ENCODE results near the gene DRAP1. TPM values are rescaled to one million over a fixed set of nuclear protein-coding genes. Genes with fewer than 3 reads are reported as not detected.
A peak's percentile ranks its signal among the peaks of the same experiment; 100 is the strongest.

DRAP1 gene
- total RNA-seq, 1 donor from 2014 or later = 169 TPM

- Mint-ChIP-seq H3K4me3 (ENCODE audit: unreplicated experiment) (no peak overlapping the region), H3K9me3 (ENCODE audit: unreplicated experiment) (no peaks in the 10 kb centered on the region), H3K27ac (ENCODE audit: unreplicated experiment) (no peak overlapping the region), H3K4me1 (ENCODE audit: low read depth, unreplicated experiment) (no peaks in the 10 kb centered on the region), H3K36me3 (ENCODE audit: low read depth, unreplicated experiment) (peaks cover 10% of the 10 kb centered on the region), H3K27me3 (ENCODE audit: low read depth, unreplicated experiment) (no peaks in the 10 kb centered on the region)
- FAIRE-seq (no peak), DNase-seq (ENCODE audit: low read depth) (no peak)
- no peak overlapping the region for H3K4me3 ChIP-seq (ENCODE audit: insufficient read depth, low read depth, low read length)
- H4K20me1 ChIP-seq (ENCODE audit: insufficient read depth, low read length) = peaks cover 9% of the 10 kb centered on the region
- peaks cover 20% of the 10 kb centered on the region for H3K4me1 ChIP-seq (ENCODE audit: insufficient read depth, low read length)
- H3K9ac ChIP-seq (ENCODE audit: low read length) = no peak overlapping the region
- no peaks in the 10 kb centered on the region for H3K27me3 ChIP-seq (ENCODE audit: insufficient read depth, low read length)
- H2AFZ ChIP-seq (ENCODE audit: low read depth, low read length) = no peak overlapping the region
- TF ChIP-seq EZH2 (IDR thresholded peaks at IDR 0.05; ENCODE audit: insufficient read depth, low read length) (no peak), CTCF (IDR thresholded peaks at IDR 0.05; ENCODE audit: insufficient read depth, low read depth, low read length) (no peak)
- H3K27ac ChIP-seq (ENCODE audit: low read depth, low read length) = no peak overlapping the region
- no peaks in the 10 kb centered on the region for H3K9me3 ChIP-seq (ENCODE audit: insufficient read depth, low read depth, low read length)
- no peak overlapping the region for H3K4me2 ChIP-seq (ENCODE audit: low read length)
- H3K36me3 ChIP-seq (ENCODE audit: insufficient read depth, low read length) = peaks cover 14% of the 10 kb centered on the region
- peaks cover 36% of the 10 kb centered on the region for H3K79me2 ChIP-seq (ENCODE audit: insufficient read depth, low read length)
Observed at GRCh38 chr11:65922565-65922964, 3.3 kb downstream of the DRAP1 start.

- H3K4me1 Mint-ChIP-seq (ENCODE audit: low read depth, unreplicated experiment) = peaks cover 3% of the 10 kb centered on the region
- H3K79me2 ChIP-seq (ENCODE audit: insufficient read depth, low read length) = peaks cover 15% of the 10 kb centered on the region
- no peak overlapping the region for H3K4me3 Mint-ChIP-seq (ENCODE audit: unreplicated experiment)
- no peak overlapping the region for H3K9ac ChIP-seq (ENCODE audit: low read length)
- H2AFZ ChIP-seq (ENCODE audit: low read depth, low read length) = no peak overlapping the region
- no peak overlapping the region for H3K27ac ChIP-seq (ENCODE audit: low read depth, low read length)
- no peak overlapping the region for H3K27ac Mint-ChIP-seq (ENCODE audit: unreplicated experiment)
- H3K27me3 Mint-ChIP-seq (ENCODE audit: low read depth, unreplicated experiment) = no peaks in the 10 kb centered on the region
- H3K36me3 Mint-ChIP-seq (ENCODE audit: low read depth, unreplicated experiment) = peaks cover 11% of the 10 kb centered on the region
- DNase-seq (ENCODE audit: low read depth) = no peak
- H3K4me2 ChIP-seq (ENCODE audit: low read length) = no peak overlapping the region
- FAIRE-seq = no peak
- H3K36me3 ChIP-seq (ENCODE audit: insufficient read depth, low read length) = peaks cover 12% of the 10 kb centered on the region
- H4K20me1 ChIP-seq (ENCODE audit: insufficient read depth, low read length) = peaks cover 6% of the 10 kb centered on the region
- H3K9me3 Mint-ChIP-seq (ENCODE audit: unreplicated experiment) = peaks cover 3% of the 10 kb centered on the region
- TF ChIP-seq EZH2 (IDR thresholded peaks at IDR 0.05; ENCODE audit: insufficient read depth, low read length) = no peak
- no peak for TF ChIP-seq CTCF (IDR thresholded peaks at IDR 0.05; ENCODE audit: insufficient read depth, low read depth, low read length)
- H3K9me3 ChIP-seq (ENCODE audit: insufficient read depth, low read depth, low read length) = no peaks in the 10 kb centered on the region
- H3K4me3 ChIP-seq (ENCODE audit: insufficient read depth, low read depth, low read length) = no peak overlapping the region
- peaks cover 6% of the 10 kb centered on the region for H3K4me1 ChIP-seq (ENCODE audit: insufficient read depth, low read length)
- no peaks in the 10 kb centered on the region for H3K27me3 ChIP-seq (ENCODE audit: insufficient read depth, low read length)
Observed at GRCh38 chr11:65925397-65925796, 6.2 kb downstream of the DRAP1 start.

- Mint-ChIP-seq H3K27ac (ENCODE audit: unreplicated experiment) (peak overlapping the region; percentile 41), H3K27me3 (ENCODE audit: low read depth, unreplicated experiment) (no peaks in the 10 kb centered on the region), H3K4me1 (ENCODE audit: low read depth, unreplicated experiment) (peaks cover 3% of the 10 kb centered on the region), H3K4me3 (ENCODE audit: unreplicated experiment) (peak overlapping the region; percentile 40), H3K36me3 (ENCODE audit: low read depth, unreplicated experiment) (peaks cover 5% of the 10 kb centered on the region), H3K9me3 (ENCODE audit: unreplicated experiment) (peaks cover 3% of the 10 kb centered on the region)
- FAIRE-seq (no peak), DNase-seq (ENCODE audit: low read depth) (no peak)
- Histone ChIP-seq H3K79me2 (ENCODE audit: insufficient read depth, low read length) (no peaks in the 10 kb centered on the region), H4K20me1 (ENCODE audit: insufficient read depth, low read length) (no peaks in the 10 kb centered on the region), H3K4me2 (ENCODE audit: low read length) (no peak overlapping the region), H3K27ac (ENCODE audit: low read depth, low read length) (no peak overlapping the region), H3K4me1 (ENCODE audit: insufficient read depth, low read length) (peaks cover 7% of the 10 kb centered on the region), H3K36me3 (ENCODE audit: insufficient read depth, low read length) (no peaks in the 10 kb centered on the region), H3K9me3 (ENCODE audit: insufficient read depth, low read depth, low read length) (no peaks in the 10 kb centered on the region), H2AFZ (ENCODE audit: low read depth, low read length) (no peak overlapping the region), H3K9ac (ENCODE audit: low read length) (no peak overlapping the region), H3K27me3 (ENCODE audit: insufficient read depth, low read length) (no peaks in the 10 kb centered on the region), H3K4me3 (ENCODE audit: insufficient read depth, low read depth, low read length) (no peak overlapping the region)
- TF ChIP-seq CTCF (IDR thresholded peaks at IDR 0.05; ENCODE audit: insufficient read depth, low read depth, low read length) = no peak
- TF ChIP-seq EZH2 (IDR thresholded peaks at IDR 0.05; ENCODE audit: insufficient read depth, low read length) = no peak
Observed at GRCh38 chr11:65927904-65928397, 8.7 kb downstream of the DRAP1 start.
